ENCODE data around the gene IMPDH1. TPM values are rescaled to one million over a fixed set of nuclear protein-coding genes. Genes with fewer than 3 reads are reported as not detected.
"Not testable (repeated sequence)": the region's sequence is repeated elsewhere in the genome, so short reads cannot be mapped to it uniquely, and the experiment has no call there.

IMPDH1 gene
- 10 to 100 TPM; 28.5 to 28.8 TPM for total RNA-seq
- polyA plus RNA-seq (ENCODE audit: insufficient read length in 2 of 2): 10 to 100 TPM; 47.1 to 64.5 TPM
- long read RNA-seq, donor 1, partial matches to known transcripts: 0 of 3 reads
- long read RNA-seq, donor 1, other reads (novel, unspliced or antisense): 0 of 3 reads
- long read RNA-seq, donor 2, partial matches to known transcripts: 0 of 1 reads
- long read RNA-seq, donor 2, other reads (novel, unspliced or antisense): 0 of 1 reads
- long read RNA-seq, donor 3, partial matches to known transcripts: 5 of 5 reads
- long read RNA-seq, donor 3, other reads (novel, unspliced or antisense): 0 of 5 reads
- long read RNA-seq, donor 4, partial matches to known transcripts: 0 of 4 reads
- long read RNA-seq, donor 4, other reads (novel, unspliced or antisense): 0 of 4 reads

- DNase-seq (ENCODE audit: low read depth in 4 of 6, low spot score in 6 of 6): peak in 4 of 6 donors; percentile 47 to 89 (median 70)
- Histone ChIP-seq H3K27ac (ENCODE audit: low read depth, low read length) (peak within 1 kb of the TSS; percentile 67), H3K4me3 (ENCODE audit: low read depth, low read length) (peak within 1 kb of the TSS; percentile 71), H3K36me3 (ENCODE audit: control insufficient read depth, insufficient read depth, low read length) (peaks cover 4% of the 10 kb centered on the region), H3K4me1 (ENCODE audit: control insufficient read depth, insufficient read depth, low read length) (peaks cover 39% of the 10 kb centered on the region), H3K9me3 (ENCODE audit: control insufficient read depth, insufficient read depth, low read length) (no peaks in the 10 kb centered on the region), H3K27me3 (ENCODE audit: control insufficient read depth, insufficient read depth, low read length) (peaks cover 3% of the 10 kb centered on the region)
- WGBS (ENCODE audit: insufficient coverage): 0% methylated on average over 71 of the region's 87 CpGs
These were observed at the start of gene IMPDH1 for GRCh38 chr7:128409596-128410450. Gene IMPDH1 (minus strand): TSS chr7:128409982. CDS start chr7:128409901, 81 bp downstream.

GRCh38 chr7:128459394-128459878 is 49.7 kb upstream of the IMPDH1 start:
- H3K27ac ChIP-seq (ENCODE audit: low read depth, low read length): no peak overlapping the region
- no peaks in the 10 kb centered on the region for H3K27me3 ChIP-seq (ENCODE audit: control insufficient read depth, insufficient read depth, low read length)
- H3K9me3 ChIP-seq (ENCODE audit: control insufficient read depth, insufficient read depth, low read length): no peaks in the 10 kb centered on the region
- H3K4me1 ChIP-seq (ENCODE audit: control insufficient read depth, insufficient read depth, low read length): peaks cover 21% of the 10 kb centered on the region
- WGBS (ENCODE audit: insufficient coverage): 33% methylated on average over 3 of the region's 5 CpGs
- peaks cover 11% of the 10 kb centered on the region for H3K36me3 ChIP-seq (ENCODE audit: control insufficient read depth, insufficient read depth, low read length)
- H3K4me3 ChIP-seq (ENCODE audit: low read depth, low read length): no peak overlapping the region
- DNase-seq (ENCODE audit: low read depth in 4 of 6, low spot score in 6 of 6): peak in 4 of 6 donors; percentile 43 to 87 (median 64)

GRCh38 chr7:128458956-128459355 is 49.2 kb upstream of the IMPDH1 start:
- H3K4me1 ChIP-seq (ENCODE audit: control insufficient read depth, insufficient read depth, low read length): peaks cover 26% of the 10 kb centered on the region
- no peaks in the 10 kb centered on the region for H3K9me3 ChIP-seq (ENCODE audit: control insufficient read depth, insufficient read depth, low read length)
- no peaks in the 10 kb centered on the region for H3K27me3 ChIP-seq (ENCODE audit: control insufficient read depth, insufficient read depth, low read length)
- 33% methylated on average over 1 of the region's 3 CpGs for WGBS (ENCODE audit: insufficient coverage)
- no peak for DNase-seq (ENCODE audit: low read depth in 4 of 6, low spot score in 6 of 6)
- no peak overlapping the region for H3K4me3 ChIP-seq (ENCODE audit: low read depth, low read length)
- no peak overlapping the region for H3K27ac ChIP-seq (ENCODE audit: low read depth, low read length)
- H3K36me3 ChIP-seq (ENCODE audit: control insufficient read depth, insufficient read depth, low read length): peaks cover 11% of the 10 kb centered on the region

- not testable (repeated sequence) for DNase-seq (ENCODE audit: low read depth in 4 of 6, low spot score in 6 of 6); H3K27me3 ChIP-seq (ENCODE audit: control insufficient read depth, insufficient read depth, low read length); H3K36me3 ChIP-seq (ENCODE audit: control insufficient read depth, insufficient read depth, low read length); H3K9me3 ChIP-seq (ENCODE audit: control insufficient read depth, insufficient read depth, low read length); H3K27ac ChIP-seq (ENCODE audit: low read depth, low read length); H3K4me3 ChIP-seq (ENCODE audit: low read depth, low read length)
- peaks cover 26% of the 10 kb centered on the region for H3K4me1 ChIP-seq (ENCODE audit: control insufficient read depth, insufficient read depth, low read length)
- 82% methylated on average over 2 of the region's 6 CpGs for WGBS (ENCODE audit: insufficient coverage)
These were observed 47.6 kb upstream of the IMPDH1 start for GRCh38 chr7:128457385-128457784.

- Histone ChIP-seq H3K9me3 (ENCODE audit: control insufficient read depth, insufficient read depth, low read length) (no peaks in the 10 kb centered on the region), H3K27me3 (ENCODE audit: control insufficient read depth, insufficient read depth, low read length) (no peaks in the 10 kb centered on the region), H3K4me3 (ENCODE audit: low read depth, low read length) (peak overlapping the region; percentile 91), H3K36me3 (ENCODE audit: control insufficient read depth, insufficient read depth, low read length) (peaks cover 6% of the 10 kb centered on the region), H3K27ac (ENCODE audit: low read depth, low read length) (peak overlapping the region; percentile 96), H3K4me1 (ENCODE audit: control insufficient read depth, insufficient read depth, low read length) (peaks cover 26% of the 10 kb centered on the region)
- DNase-seq (ENCODE audit: low read depth in 4 of 6, low spot score in 6 of 6): no peak
- WGBS (ENCODE audit: insufficient coverage): 6% methylated on average over 3 of the region's 5 CpGs
These were observed 46.5 kb upstream of the IMPDH1 start for GRCh38 chr7:128456255-128456725.

GRCh38 chr7:128455543-128456254 is 45.9 kb upstream of the IMPDH1 start, which contains the start of gene HILPDA:
Gene HILPDA (plus strand): TSS chr7:128455878. CDS start chr7:128457269, 1,391 bp downstream.
- WGBS (ENCODE audit: insufficient coverage): under 1% methylated on average over 64 of the region's 64 CpGs
- Histone ChIP-seq H3K27me3 (ENCODE audit: control insufficient read depth, insufficient read depth, low read length) (no peaks in the 10 kb centered on the region), H3K4me1 (ENCODE audit: control insufficient read depth, insufficient read depth, low read length) (peaks cover 27% of the 10 kb centered on the region), H3K27ac (ENCODE audit: low read depth, low read length) (peak within 1 kb of the TSS; percentile 96), H3K9me3 (ENCODE audit: control insufficient read depth, insufficient read depth, low read length) (no peaks in the 10 kb centered on the region), H3K4me3 (ENCODE audit: low read depth, low read length) (peak within 1 kb of the TSS; percentile 91), H3K36me3 (ENCODE audit: control insufficient read depth, insufficient read depth, low read length) (peaks cover 6% of the 10 kb centered on the region)
- DNase-seq (ENCODE audit: low read depth in 4 of 6, low spot score in 6 of 6): peak; percentile 74 to 97 (median 86)

GRCh38 chr7:128454808-128455542 is 45.2 kb upstream of the IMPDH1 start:
- WGBS (ENCODE audit: insufficient coverage): 26% methylated on average over 15 of the region's 25 CpGs
- Histone ChIP-seq H3K4me1 (ENCODE audit: control insufficient read depth, insufficient read depth, low read length) (peaks cover 30% of the 10 kb centered on the region), H3K36me3 (ENCODE audit: control insufficient read depth, insufficient read depth, low read length) (peaks cover 6% of the 10 kb centered on the region), H3K4me3 (ENCODE audit: low read depth, low read length) (peak overlapping the region; percentile 91), H3K27ac (ENCODE audit: low read depth, low read length) (peak overlapping the region; percentile 96), H3K9me3 (ENCODE audit: control insufficient read depth, insufficient read depth, low read length) (no peaks in the 10 kb centered on the region), H3K27me3 (ENCODE audit: control insufficient read depth, insufficient read depth, low read length) (no peaks in the 10 kb centered on the region)
- no peak for DNase-seq (ENCODE audit: low read depth in 4 of 6, low spot score in 6 of 6)

GRCh38 chr7:128453836-128454804 is 44.3 kb upstream of the IMPDH1 start:
- no peaks in the 10 kb centered on the region for H3K9me3 ChIP-seq (ENCODE audit: control insufficient read depth, insufficient read depth, low read length)
- peak overlapping the region; percentile 16 for H3K4me3 ChIP-seq (ENCODE audit: low read depth, low read length)
- peaks cover 6% of the 10 kb centered on the region for H3K36me3 ChIP-seq (ENCODE audit: control insufficient read depth, insufficient read depth, low read length)
- H3K4me1 ChIP-seq (ENCODE audit: control insufficient read depth, insufficient read depth, low read length): peaks cover 30% of the 10 kb centered on the region
- H3K27ac ChIP-seq (ENCODE audit: low read depth, low read length): peak overlapping the region; percentile 96
- 11% methylated on average over 18 of the region's 23 CpGs for WGBS (ENCODE audit: insufficient coverage)
- DNase-seq (ENCODE audit: low read depth in 4 of 6, low spot score in 6 of 6): peak in 5 of 6 donors; percentile 35 to 92 (median 61)
- no peaks in the 10 kb centered on the region for H3K27me3 ChIP-seq (ENCODE audit: control insufficient read depth, insufficient read depth, low read length)

All from spinal cord (tissue), 10 donors.